ENCODE results near the gene VCL. TPM values are rescaled to one million over a fixed set of nuclear protein-coding genes. Genes with fewer than 3 reads are reported as not detected.
"Not testable (repeated sequence)": the region's sequence is repeated elsewhere in the genome, so short reads cannot be mapped to it uniquely, and the experiment has no call there.

The VCL gene
- total RNA-seq, 1 experiment from 2014 or later: 92.2 TPM

- H3K4me3 ChIP-seq (ENCODE audit: low read depth, low read length): no peak overlapping the region
- peaks cover 32% of the 10 kb centered on the region for H3K36me3 Mint-ChIP-seq (ENCODE audit: insufficient read depth, unreplicated experiment)
- H3K4me1 ChIP-seq: no peaks in the 10 kb centered on the region
- H3K4me3 Mint-ChIP-seq (ENCODE audit: unreplicated experiment): no peak overlapping the region
- no peak for TF ChIP-seq CTCF (IDR thresholded peaks at IDR 0.05; ENCODE audit: insufficient read depth in 1 of 2, low read depth in 1 of 2, low read length in 1 of 2, severe bottlenecking in 1 of 2, unreplicated experiment in 1 of 2)
- no peak for DNase-seq
- POLR2A ChIA-PET: no interaction called here
- CTCF ChIA-PET: interaction anchor here (0.6 kb wide), 1 partner anchor 13 kb away, joined by 3 read pairs; no protein-coding TSS in a partner anchor
- H3K4me1 Mint-ChIP-seq (ENCODE audit: low read depth, unreplicated experiment): no peaks in the 10 kb centered on the region
- no peaks in the 10 kb centered on the region for H3K27me3 Mint-ChIP-seq (ENCODE audit: insufficient read depth, unreplicated experiment)
- H3K27me3 ChIP-seq (replicated peaks; ENCODE audit: control insufficient read depth, insufficient read depth, low read length): no peaks in the 10 kb centered on the region
- H3K9me3 Mint-ChIP-seq (ENCODE audit: unreplicated experiment): no peaks in the 10 kb centered on the region
- BruUV-seq (replicated peaks): no TSS peak
- intact Hi-C loops (cut with micrococcal nuclease; ENCODE audit: unreplicated experiment): no loop called here
- no peaks in the 10 kb centered on the region for H3K36me3 ChIP-seq (ENCODE audit: control insufficient read depth, insufficient read depth, low read length)
- no peak overlapping the region for H3K27ac Mint-ChIP-seq (ENCODE audit: unreplicated experiment)
- H3K9me3 ChIP-seq: no peaks in the 10 kb centered on the region
Observed at GRCh38 chr10:74013004-74013403, 15.1 kb downstream of the VCL start.

GRCh38 chr10:74014574-74014973 lies 16.7 kb downstream of the VCL start:
- H3K4me1 ChIP-seq; H3K9me3 Mint-ChIP-seq (ENCODE audit: unreplicated experiment); CTCF ChIA-PET; H3K36me3 ChIP-seq (ENCODE audit: control insufficient read depth, insufficient read depth, low read length); H3K27me3 ChIP-seq (replicated peaks; ENCODE audit: control insufficient read depth, insufficient read depth, low read length); DNase-seq; POLR2A ChIA-PET; H3K27ac Mint-ChIP-seq (ENCODE audit: unreplicated experiment); H3K4me1 Mint-ChIP-seq (ENCODE audit: low read depth, unreplicated experiment); H3K4me3 ChIP-seq (ENCODE audit: low read depth, low read length); BruUV-seq (replicated peaks); H3K4me3 Mint-ChIP-seq (ENCODE audit: unreplicated experiment); intact Hi-C loops (cut with micrococcal nuclease; ENCODE audit: unreplicated experiment); H3K27me3 Mint-ChIP-seq (ENCODE audit: insufficient read depth, unreplicated experiment); H3K9me3 ChIP-seq: not testable (repeated sequence)
- H3K36me3 Mint-ChIP-seq (ENCODE audit: insufficient read depth, unreplicated experiment): peaks cover 41% of the 10 kb centered on the region

GRCh38 chr10:74018241-74018640 lies 20.3 kb downstream of the VCL start:
- Mint-ChIP-seq H3K27ac (ENCODE audit: unreplicated experiment) (peak overlapping the region; percentile 27), H3K9me3 (ENCODE audit: unreplicated experiment) (no peaks in the 10 kb centered on the region), H3K4me3 (ENCODE audit: unreplicated experiment) (no peak overlapping the region), H3K27me3 (ENCODE audit: insufficient read depth, unreplicated experiment) (no peaks in the 10 kb centered on the region), H3K36me3 (ENCODE audit: insufficient read depth, unreplicated experiment) (peaks cover 37% of the 10 kb centered on the region), H3K4me1 (ENCODE audit: low read depth, unreplicated experiment) (peaks cover 21% of the 10 kb centered on the region)
- DNase-seq: no peak
- H3K36me3 ChIP-seq (ENCODE audit: control insufficient read depth, insufficient read depth, low read length): no peaks in the 10 kb centered on the region
- no peaks in the 10 kb centered on the region for H3K4me1 ChIP-seq
- H3K4me3 ChIP-seq (ENCODE audit: low read depth, low read length): no peak overlapping the region
- BruUV-seq (replicated peaks): no TSS peak
- POLR2A ChIA-PET: no interaction called here
- CTCF ChIA-PET: no interaction called here
- intact Hi-C loops (cut with micrococcal nuclease; ENCODE audit: unreplicated experiment): no loop called here
- H3K27me3 ChIP-seq (replicated peaks; ENCODE audit: control insufficient read depth, insufficient read depth, low read length): no peaks in the 10 kb centered on the region
- H3K9me3 ChIP-seq: no peaks in the 10 kb centered on the region
- no peak for TF ChIP-seq CTCF (IDR thresholded peaks at IDR 0.05; ENCODE audit: insufficient read depth in 1 of 2, low read depth in 1 of 2, low read length in 1 of 2, severe bottlenecking in 1 of 2, unreplicated experiment in 1 of 2)
